Breast epithelium (tissue), 3 donors: ENCODE results near the gene KRTAP10-5.

ENCODE experiments used
- POLR2A ChIP-seq: fragments of 450-650 bp; IDR thresholded peaks from one replicate; pipeline ENCODE4 v1.6.1; 2016; ENCODE audit warnings: antibody characterized with exemption, mild to moderate bottlenecking, moderate library complexity
- POLR2AphosphoS5 ChIP-seq, 3 donors: sonication (generic); formaldehyde crosslinking; IDR thresholded peaks; one replicate each; pipeline ENCODE4 v1.6.1; 2017; ENCODE audit warnings: antibody characterized with exemption in 3 of 3

DNA sequence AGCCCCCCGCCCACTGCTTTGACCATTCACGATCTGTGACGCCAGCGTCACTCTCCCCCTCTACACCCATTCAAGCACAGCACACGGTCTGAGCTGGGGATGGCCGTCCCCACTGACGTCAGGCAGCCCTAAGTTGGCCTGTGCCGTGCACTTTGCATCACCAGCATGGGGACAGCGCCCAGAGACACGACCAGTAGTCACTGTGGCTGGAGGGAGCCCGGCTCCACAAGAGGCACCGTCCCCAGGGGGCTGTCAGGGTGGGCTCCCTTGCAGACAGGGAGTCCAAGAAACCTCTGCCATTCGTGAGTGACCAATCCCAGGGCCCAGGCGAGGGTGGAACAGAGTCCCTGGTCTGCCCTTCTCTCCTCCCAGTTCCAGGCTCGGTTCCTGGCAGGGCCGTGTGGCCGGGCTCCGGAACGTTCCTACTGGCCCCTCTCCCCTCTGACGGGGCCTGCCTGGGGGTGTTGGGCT is 33.8 kb upstream of the KRTAP10-5 start:
- TF ChIP-seq POLR2AphosphoS5 (IDR thresholded peaks at IDR 0.05) (no peak), POLR2A (no peak)
